Measurements from ENCODE around the gene LGMN.

DNA sequence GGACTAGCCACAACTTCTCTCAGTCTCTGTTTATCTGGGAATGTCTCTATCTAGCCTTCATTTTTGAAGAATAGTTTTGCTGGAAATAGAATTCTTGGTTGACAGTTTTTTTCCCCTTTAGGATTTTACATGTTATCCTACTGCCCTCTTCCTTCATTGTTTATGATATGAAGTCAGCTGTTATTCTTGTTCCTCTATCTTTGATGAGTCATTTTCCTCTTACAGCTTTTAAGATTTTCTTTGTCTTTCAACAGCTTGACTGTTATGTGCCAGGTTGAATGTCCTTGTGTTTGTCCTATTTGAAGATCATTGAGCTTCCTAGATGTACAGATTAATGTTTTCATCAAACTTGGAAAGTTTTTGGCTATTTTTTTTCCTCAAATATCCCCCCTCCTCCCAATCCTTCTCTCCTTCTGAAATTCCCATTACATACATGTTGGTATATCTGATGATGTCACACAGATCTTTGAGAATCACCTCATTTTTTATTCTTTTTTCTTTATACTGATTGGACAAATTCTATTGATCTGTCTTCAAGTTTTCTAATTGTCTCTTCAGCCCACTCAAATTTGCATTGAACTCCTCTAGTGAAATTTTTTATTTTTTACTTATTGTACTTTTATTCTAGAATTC lies 41.1 kb upstream of the LGMN start:
- TF ChIP-seq CTCF (IDR thresholded peaks at IDR 0.05): no peak
- no peak for TF ChIP-seq POLR2A (IDR thresholded peaks at IDR 0.05)

All from tibial nerve (tissue), 3 donors.